Activated T-cell treated with anti-CD3 and anti-CD28 coated beads, Interleukin-2, amount 50 U/mL, for 24 hours (primary cell): ENCODE measurements around the gene KIAA1217.

Source experiments
- DNase-seq: peaks from one replicate; pipeline ENCODE4 v3.0.0-alpha.2; 2020
- H3K27ac Mint-ChIP-seq: 2 replicates; pipeline ENCODE4 v1.8.0; 2020; ENCODE audit warnings: mild to moderate bottlenecking, mixed read lengths
- H3K27me3 Mint-ChIP-seq: 2 replicates; pipeline ENCODE4 v1.8.0; 2020; ENCODE audit warnings: mixed read lengths
- H3K36me3 Mint-ChIP-seq: 2 replicates; pipeline ENCODE4 v1.8.0; 2020; ENCODE audit warnings: low read depth, mixed read lengths
- H3K4me1 Mint-ChIP-seq: 2 replicates; pipeline ENCODE4 v1.8.0; 2020; ENCODE audit warnings: low read depth, mixed read lengths
- H3K4me3 Mint-ChIP-seq: 2 replicates; pipeline ENCODE4 v1.8.0; 2020; ENCODE audit warnings: mild to moderate bottlenecking, moderate library complexity, mixed read lengths
- H3K9me3 Mint-ChIP-seq: 2 replicates; pipeline ENCODE4 v1.8.0; 2020; ENCODE audit warnings: mixed read lengths

Gene KIAA1217

DNA sequence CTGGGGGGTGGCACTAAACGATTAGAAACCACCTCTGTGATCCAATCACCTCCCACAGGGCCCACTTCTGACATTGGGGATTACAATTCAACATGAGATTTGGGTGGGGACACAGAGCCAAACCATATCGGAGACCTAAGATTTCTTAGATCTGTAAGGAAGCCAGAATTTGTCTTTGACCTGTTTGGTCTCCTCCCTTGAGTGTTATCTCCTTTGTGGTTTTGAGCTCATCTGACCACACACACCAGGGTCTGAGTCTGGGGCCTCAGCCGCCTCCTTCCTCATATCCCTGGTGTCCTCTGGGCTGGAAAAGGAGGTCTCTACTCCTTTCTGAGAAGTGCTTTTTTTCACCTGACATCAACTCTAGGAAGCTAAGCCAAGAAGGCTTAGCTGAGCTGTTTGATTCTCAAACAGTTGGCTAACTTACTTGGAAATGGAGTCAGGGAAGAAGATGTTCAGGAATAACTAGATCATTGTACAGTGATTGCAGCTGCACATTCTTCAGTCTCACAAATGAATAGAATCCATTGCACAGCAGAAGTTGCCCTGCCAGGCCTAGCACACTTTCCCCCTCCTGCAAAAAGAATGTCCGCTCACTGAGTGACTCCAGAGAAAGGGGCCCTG lies 347.3 kb downstream of the KIAA1217 start:
- Mint-ChIP-seq H3K9me3 (no peaks in the 10 kb centered on the region), H3K36me3 (no peaks in the 10 kb centered on the region), H3K27ac (no peak overlapping the region), H3K4me1 (peaks cover 6% of the 10 kb centered on the region), H3K4me3 (no peak overlapping the region), H3K27me3 (no peaks in the 10 kb centered on the region)
- DNase-seq, result no peak

- H3K27me3 Mint-ChIP-seq, result no peaks in the 10 kb centered on the region
- H3K9me3 Mint-ChIP-seq, result no peaks in the 10 kb centered on the region
- no peaks in the 10 kb centered on the region for H3K36me3 Mint-ChIP-seq
- DNase-seq, result no peak
- no peak overlapping the region for H3K27ac Mint-ChIP-seq
- no peak overlapping the region for H3K4me3 Mint-ChIP-seq
- peaks cover 6% of the 10 kb centered on the region for H3K4me1 Mint-ChIP-seq
Measured at GRCh38 chr10:24556750-24557742, 348.1 kb downstream of the KIAA1217 start.

- Mint-ChIP-seq H3K27me3 (no peaks in the 10 kb centered on the region), H3K9me3 (no peaks in the 10 kb centered on the region), H3K36me3 (no peaks in the 10 kb centered on the region), H3K27ac (no peak overlapping the region), H3K4me3 (no peak overlapping the region), H3K4me1 (peaks cover 6% of the 10 kb centered on the region)
- no peak for DNase-seq
Measured at GRCh38 chr10:24561453-24561852, 352.5 kb downstream of the KIAA1217 start.

GRCh38 chr10:24568042-24568441 lies 359.1 kb downstream of the KIAA1217 start:
- Mint-ChIP-seq H3K4me1 (no peaks in the 10 kb centered on the region), H3K36me3 (no peaks in the 10 kb centered on the region), H3K9me3 (no peaks in the 10 kb centered on the region), H3K27me3 (peaks cover 30% of the 10 kb centered on the region), H3K4me3 (no peak overlapping the region), H3K27ac (no peak overlapping the region)
- no peak for DNase-seq

DNA sequence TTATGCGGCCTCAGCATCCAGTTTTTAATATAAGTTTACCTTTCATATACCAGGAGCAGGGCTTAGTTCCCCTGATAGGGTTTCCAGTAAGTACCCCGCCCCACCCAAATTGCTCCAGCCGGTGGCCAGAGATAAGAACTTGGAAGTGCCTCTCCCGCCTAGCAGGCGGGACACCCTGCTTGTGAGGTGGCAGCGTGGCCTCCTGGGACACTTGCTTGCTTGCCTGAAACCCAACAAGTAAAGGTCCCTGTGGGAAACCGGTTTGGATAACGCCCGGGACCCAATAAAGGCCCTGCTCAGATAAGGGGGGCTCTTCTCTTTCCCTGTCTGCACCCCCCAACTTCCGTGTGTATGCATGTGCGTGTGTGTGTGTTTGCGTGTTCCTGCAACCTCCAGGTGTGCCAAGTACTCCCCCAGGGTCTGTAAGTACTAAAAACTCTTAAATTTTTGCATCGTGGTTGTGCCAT lies 360.4 kb downstream of the KIAA1217 start:
- Mint-ChIP-seq H3K4me3 (no peak overlapping the region), H3K9me3 (no peaks in the 10 kb centered on the region), H3K27ac (no peak overlapping the region), H3K27me3 (peaks cover 41% of the 10 kb centered on the region), H3K36me3 (no peaks in the 10 kb centered on the region), H3K4me1 (no peaks in the 10 kb centered on the region)
- no peak for DNase-seq

- Mint-ChIP-seq H3K9me3 (no peaks in the 10 kb centered on the region), H3K27ac (no peak overlapping the region), H3K4me3 (no peak overlapping the region), H3K4me1 (peaks cover 3% of the 10 kb centered on the region), H3K27me3 (peaks cover 47% of the 10 kb centered on the region), H3K36me3 (no peaks in the 10 kb centered on the region)
- no peak for DNase-seq
Measured at GRCh38 chr10:24569828-24570657, 361.1 kb downstream of the KIAA1217 start.

DNA sequence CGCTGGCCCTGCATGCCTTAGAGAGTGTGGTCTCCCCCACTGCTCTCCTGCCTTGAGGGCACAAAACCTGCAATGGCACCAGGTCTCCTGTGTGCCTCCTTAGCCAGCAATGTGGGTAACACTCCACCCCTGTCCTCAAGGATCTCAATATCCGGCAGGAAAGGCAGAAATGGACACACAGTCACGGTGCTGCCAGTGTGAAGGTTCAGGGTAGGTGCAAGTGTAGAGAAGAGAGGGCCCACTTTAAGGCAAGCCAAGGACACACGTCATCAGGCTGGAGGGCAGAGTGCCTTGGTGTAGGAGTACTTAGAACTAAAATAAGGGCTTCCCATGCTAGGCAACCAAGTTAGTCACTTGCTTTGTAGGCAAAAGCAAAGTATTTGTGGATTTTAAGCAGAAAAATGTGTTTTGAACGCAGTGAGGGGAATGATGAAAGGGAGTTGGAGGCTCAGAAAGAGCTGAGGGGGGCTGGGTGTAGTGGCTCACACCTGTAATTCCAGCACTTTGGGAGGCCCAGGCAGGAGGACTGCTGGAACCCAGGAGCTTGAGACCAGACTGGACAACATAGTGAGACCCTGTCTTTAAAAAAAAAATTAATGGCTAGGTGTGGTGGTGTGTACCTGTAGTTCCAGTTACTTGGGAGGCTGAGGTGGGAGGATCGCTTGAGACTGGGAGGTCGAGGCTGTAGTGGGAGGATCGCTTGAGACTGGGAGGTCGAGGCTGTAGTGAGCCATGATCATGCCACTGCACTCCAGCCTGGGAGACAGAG lies 361.9 kb downstream of the KIAA1217 start:
- Mint-ChIP-seq H3K36me3 (no peaks in the 10 kb centered on the region), H3K27me3 (peaks cover 47% of the 10 kb centered on the region), H3K4me3 (no peak overlapping the region), H3K4me1 (peaks cover 8% of the 10 kb centered on the region), H3K27ac (no peak overlapping the region), H3K9me3 (no peaks in the 10 kb centered on the region)
- DNase-seq, result no peak

DNA sequence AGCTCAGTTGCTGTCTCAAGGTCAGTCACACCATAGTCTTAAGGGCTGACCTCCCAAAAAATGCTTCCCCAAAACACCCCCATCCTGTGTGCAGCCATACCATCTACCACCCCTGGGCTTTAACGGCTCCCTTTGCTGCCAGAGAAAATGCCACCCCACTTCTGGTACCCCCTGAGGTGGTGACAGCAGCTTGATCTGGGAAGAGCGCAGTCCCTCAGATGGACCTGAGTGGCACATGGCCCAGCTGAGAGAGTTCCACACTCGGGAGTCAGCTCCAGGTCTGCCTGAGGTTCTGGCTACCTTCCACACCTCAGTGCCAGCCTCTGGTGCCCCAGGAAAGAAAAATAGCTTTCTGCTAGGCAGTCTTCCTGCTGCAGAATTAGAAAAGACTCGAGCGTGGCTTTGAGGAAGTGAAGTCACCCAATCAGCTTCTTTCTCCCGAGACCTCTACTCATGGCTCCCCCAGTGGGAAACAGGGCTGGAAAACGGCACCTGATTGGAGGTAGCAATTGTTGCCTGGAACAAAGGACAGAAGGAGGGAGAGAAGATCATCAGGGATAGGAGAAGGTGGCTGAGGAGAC lies 363.0 kb downstream of the KIAA1217 start:
- Mint-ChIP-seq H3K4me3 (no peak overlapping the region), H3K27me3 (peaks cover 51% of the 10 kb centered on the region), H3K27ac (no peak overlapping the region), H3K9me3 (no peaks in the 10 kb centered on the region), H3K4me1 (peaks cover 8% of the 10 kb centered on the region), H3K36me3 (no peaks in the 10 kb centered on the region)
- no peak for DNase-seq

DNA sequence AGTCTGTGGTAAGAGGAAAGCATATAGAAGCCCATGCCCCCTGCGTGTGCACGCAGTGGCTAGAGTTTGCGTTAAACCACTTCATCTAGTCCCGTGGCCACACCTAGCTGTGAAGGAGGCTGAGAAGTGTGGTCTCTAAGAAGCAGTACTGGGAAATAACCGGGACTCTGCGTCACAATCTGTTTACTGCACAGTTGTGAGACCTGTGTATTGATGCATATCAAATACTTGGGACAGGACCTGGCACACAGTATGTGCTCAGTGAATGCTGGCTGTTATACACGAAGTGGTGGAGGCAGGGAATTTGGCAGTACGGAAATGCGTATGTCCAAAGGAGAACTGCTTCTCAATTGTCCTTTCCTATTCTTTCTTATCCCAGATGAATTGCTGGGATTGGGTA lies 365.2 kb downstream of the KIAA1217 start:
- Mint-ChIP-seq H3K4me3 (no peak overlapping the region), H3K27me3 (peaks cover 37% of the 10 kb centered on the region), H3K36me3 (no peaks in the 10 kb centered on the region), H3K4me1 (peaks cover 11% of the 10 kb centered on the region), H3K9me3 (no peaks in the 10 kb centered on the region), H3K27ac (no peak overlapping the region)
- no peak for DNase-seq

- Mint-ChIP-seq H3K4me1 (peaks cover 11% of the 10 kb centered on the region), H3K36me3 (no peaks in the 10 kb centered on the region), H3K9me3 (no peaks in the 10 kb centered on the region), H3K4me3 (no peak overlapping the region), H3K27me3 (peaks cover 37% of the 10 kb centered on the region), H3K27ac (no peak overlapping the region)
- no peak for DNase-seq
Measured at GRCh38 chr10:24574578-24575155, 365.7 kb downstream of the KIAA1217 start.

GRCh38 chr10:24575481-24576002 lies 366.6 kb downstream of the KIAA1217 start:
- H3K4me3 Mint-ChIP-seq, result no peak overlapping the region
- DNase-seq, result no peak
- H3K27ac Mint-ChIP-seq, result no peak overlapping the region
- peaks cover 37% of the 10 kb centered on the region for H3K27me3 Mint-ChIP-seq
- no peaks in the 10 kb centered on the region for H3K9me3 Mint-ChIP-seq
- no peaks in the 10 kb centered on the region for H3K36me3 Mint-ChIP-seq
- peaks cover 11% of the 10 kb centered on the region for H3K4me1 Mint-ChIP-seq

DNA sequence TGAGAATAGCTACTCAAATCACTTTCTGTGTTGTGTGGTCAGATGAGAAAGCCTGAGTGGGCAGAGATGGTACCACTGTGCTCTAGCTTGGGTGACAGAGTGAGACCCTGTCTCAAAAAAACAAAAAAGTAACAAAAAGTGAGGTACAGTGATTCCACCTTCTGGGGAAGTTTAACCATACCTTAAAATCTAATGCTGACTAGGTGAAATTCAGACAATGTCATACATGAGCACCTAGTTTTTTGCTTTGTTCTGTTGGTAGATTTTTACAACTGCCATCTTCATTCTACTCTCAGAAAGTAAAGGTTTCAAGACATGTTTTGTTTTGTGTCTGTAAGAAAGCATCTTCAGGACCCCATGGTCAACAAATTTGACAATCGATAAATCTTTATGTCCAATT lies 370.5 kb downstream of the KIAA1217 start:
- H3K27me3 Mint-ChIP-seq, result peaks cover 8% of the 10 kb centered on the region
- peaks cover 5% of the 10 kb centered on the region for H3K36me3 Mint-ChIP-seq
- no peak overlapping the region for H3K4me3 Mint-ChIP-seq
- peaks cover 11% of the 10 kb centered on the region for H3K4me1 Mint-ChIP-seq
- no peak overlapping the region for H3K27ac Mint-ChIP-seq
- DNase-seq, result no peak
- no peaks in the 10 kb centered on the region for H3K9me3 Mint-ChIP-seq

DNA sequence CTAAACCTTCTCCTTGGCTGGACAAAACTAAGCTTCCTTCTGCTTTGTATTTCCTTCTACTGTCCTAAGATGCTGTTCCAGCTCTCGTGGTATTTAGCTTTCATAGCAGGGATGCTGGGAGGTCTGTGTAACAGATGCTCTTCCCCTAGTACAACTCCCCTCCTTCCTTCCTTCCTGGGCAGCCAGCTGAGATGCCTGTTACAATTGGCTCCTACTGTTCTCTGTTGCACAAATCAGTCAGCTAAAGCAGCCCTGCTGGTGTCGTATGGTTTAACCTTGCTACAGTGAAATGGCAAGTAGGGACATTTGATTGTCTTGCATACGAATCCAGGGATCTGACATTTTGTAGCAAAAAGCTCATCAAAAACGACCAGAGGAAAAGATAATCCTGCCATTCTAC lies 371.0 kb downstream of the KIAA1217 start:
- H3K27ac Mint-ChIP-seq, result no peak overlapping the region
- no peaks in the 10 kb centered on the region for H3K9me3 Mint-ChIP-seq
- DNase-seq, result no peak
- H3K4me1 Mint-ChIP-seq, result peaks cover 9% of the 10 kb centered on the region
- peaks cover 4% of the 10 kb centered on the region for H3K27me3 Mint-ChIP-seq
- no peak overlapping the region for H3K4me3 Mint-ChIP-seq
- peaks cover 6% of the 10 kb centered on the region for H3K36me3 Mint-ChIP-seq
